ENCODE results near the gene ARHGAP30. TPM values are rescaled to one million over a fixed set of nuclear protein-coding genes. Genes with fewer than 3 reads are reported as not detected.
A peak's percentile ranks its signal among the peaks of the same experiment; 100 is the strongest.

ARHGAP30 gene
- total RNA-seq, 1 experiment from 2014 or later: 0.39 TPM

GRCh38 chr1:161082483-161082882 lies 12.8 kb upstream of the ARHGAP30 start:
- no peak for ATAC-seq

More at GRCh38 chr1:161082483-161082882, 12.8 kb upstream of the ARHGAP30 start:
- Histone ChIP-seq H3K27ac (ENCODE audit: low read depth, low read length) (peak overlapping the region; percentile 46), H3K9ac (ENCODE audit: low read length) (peak overlapping the region; percentile 46), H3K9me2 (ENCODE audit: insufficient read depth) (no peaks in the 10 kb centered on the region), H3K4me2 (ENCODE audit: low read length) (peak overlapping the region; percentile 73), H2AFZ (ENCODE audit: low read depth, low read length, poor library complexity, severe bottlenecking) (no peak overlapping the region), H3K4me1 (ENCODE audit: control insufficient read depth in 1 of 2, insufficient read depth in 2 of 2, low read length in 2 of 2) (peaks cover 34 to 71% of the 10 kb centered on the region in 2 experiments), H4K20me1 (ENCODE audit: insufficient read depth) (no peaks in the 10 kb centered on the region), H3K9me3 (ENCODE audit: control insufficient read depth in 1 of 2, insufficient read depth in 1 of 2, low read depth in 1 of 2, low read length in 2 of 2) (no peaks in the 10 kb centered on the region), H3K27me3 (ENCODE audit: insufficient read depth, low read length) (no peaks in the 10 kb centered on the region), H3K36me3 (ENCODE audit: control insufficient read depth in 1 of 2, insufficient read depth in 2 of 2, low read length in 2 of 2) (no peaks in the 10 kb centered on the region), H3K4me3 (replicated peaks in 1 of 2; ENCODE audit: low read depth in 1 of 2, low read length in 2 of 2) (peak overlapping the region in 1 of 2 experiments; percentile 40; a peak in 2 of 4 replicates), H3K79me2 (ENCODE audit: insufficient read depth, low read length) (no peaks in the 10 kb centered on the region)
- intact Hi-C loops (cut with micrococcal nuclease): no loop called here
- ChIA-PET POLR2A (interaction anchor here (1.5 kb wide), 2 partner anchors 9 to 37 kb away, joined by 3 read pairs; partner anchors contain the start of gene USF1), CTCF (interaction anchor here (1.1 to 2.4 kb wide), 2 partner anchors 11 to 15 kb away, joined by 3 to 7 read pairs; no protein-coding TSS in a partner anchor), RAD21 (ENCODE audit: low non-redundant PET in 1 of 2, low total read pairs in 2 of 2, uncharacterized antibody in 2 of 2, unreplicated experiment in 2 of 2) (no interaction called here)
- TF ChIP-seq EGR1 (IDR thresholded peaks at IDR 0.05; ENCODE audit: low read depth): no peak
- TF ChIP-seq POLR2A (IDR thresholded peaks at IDR 0.05; ENCODE audit: borderline replicate concordance, extremely low read depth, insufficient read depth, insufficient read length): no peak
- no peak for TF ChIP-seq CTCF (IDR thresholded peaks at IDR 0.05 in 2 of 3, conservative IDR thresholded peaks at IDR 0.05 in 1 of 3; ENCODE audit: borderline replicate concordance in 1 of 3, insufficient read depth in 1 of 3, low read depth in 2 of 3, low read length in 2 of 3)
- TF ChIP-seq EZH2phosphoT487 (IDR thresholded peaks at IDR 0.05; ENCODE audit: borderline replicate concordance): no peak
- TF ChIP-seq FOSL1 (IDR thresholded peaks at IDR 0.05; ENCODE audit: low read depth): no peak
- BruUV-seq (replicated peaks): no TSS peak
- no peak for DNase-seq (ENCODE audit: low read depth, low spot score)
